IPS-NIHi7 (cell line): ENCODE results near the gene FEM1B.
A peak's percentile ranks its signal among the peaks of the same experiment; 100 is the strongest.

Experiments used
- DNase-seq: peaks from one replicate; pipeline ENCODE4 v3.0.0; 2012; ENCODE audit warnings: mixed read lengths; ENCODE audit errors: extremely low spot score

FEM1B gene

DNA sequence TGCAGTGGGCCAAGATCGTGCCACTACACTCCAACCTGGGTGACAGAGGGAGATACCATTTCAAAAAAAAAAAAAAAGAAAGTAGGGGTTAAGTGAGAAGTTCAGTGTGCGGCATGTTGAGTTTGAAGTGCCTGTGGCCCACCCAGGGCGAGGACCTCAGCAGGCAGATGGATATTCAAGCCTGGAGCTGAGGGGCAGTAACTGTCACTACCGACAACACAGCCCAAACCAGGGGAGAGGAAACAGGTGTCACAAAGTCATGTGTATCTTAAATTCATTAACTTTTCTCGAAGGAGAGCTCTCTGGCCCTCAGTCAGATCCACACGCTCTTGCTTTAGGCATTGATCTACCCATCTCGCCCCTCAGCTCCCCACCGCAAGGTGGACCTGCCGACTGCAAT lies 45.3 kb downstream of the FEM1B start:
- DNase-seq = no peak

DNA sequence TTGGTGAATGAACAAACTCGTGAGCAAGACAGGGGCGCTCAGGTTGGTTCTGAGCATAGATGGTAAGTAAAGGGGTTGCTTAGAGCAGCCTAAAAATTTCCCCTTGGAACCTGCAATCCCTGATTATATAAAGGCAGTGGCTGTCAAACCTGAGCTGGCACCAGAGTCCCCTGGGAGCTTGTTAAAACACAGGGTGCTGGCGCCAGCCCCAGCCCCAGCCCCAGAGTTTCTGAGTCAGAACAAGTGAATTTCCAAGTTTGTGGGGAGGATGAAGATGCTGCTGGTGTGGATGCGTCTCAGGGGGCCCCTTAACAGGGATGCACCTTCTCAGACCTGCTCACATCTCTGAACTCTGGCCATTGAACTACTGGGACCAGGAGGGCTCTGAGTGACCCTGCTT lies 48.2 kb downstream of the FEM1B start:
- DNase-seq = no peak

DNA sequence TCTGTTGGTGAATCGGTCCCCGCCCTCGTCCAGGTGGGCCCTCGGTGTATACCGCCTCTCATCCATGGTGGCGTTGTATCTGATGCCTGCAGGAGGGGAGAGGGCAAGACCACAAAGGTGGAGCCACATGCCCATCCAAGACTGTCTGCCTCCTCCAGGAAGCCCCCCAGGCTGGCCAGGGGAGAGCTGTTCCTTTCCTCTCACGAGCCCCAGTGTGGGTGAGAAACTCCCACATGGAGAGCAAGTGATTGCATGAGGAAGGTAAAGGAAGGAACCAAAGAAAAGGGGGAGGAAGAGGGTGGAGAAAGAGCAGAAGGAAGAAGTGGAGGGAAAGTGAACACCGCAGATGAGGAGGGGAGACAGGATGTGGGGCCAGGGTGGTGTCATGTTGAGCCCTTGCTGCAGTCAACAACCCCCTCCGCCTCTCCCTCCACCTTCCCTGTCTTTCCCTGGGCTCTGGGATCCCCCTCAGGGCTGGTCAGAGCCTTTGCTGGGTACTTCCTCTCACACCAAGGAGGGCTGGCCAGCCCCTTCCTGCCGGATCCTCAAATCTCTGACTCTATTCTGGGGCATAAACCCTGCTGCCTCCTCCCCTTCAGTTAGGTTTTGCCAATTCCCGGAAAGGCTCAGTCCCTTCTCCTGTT lies 49.3 kb downstream of the FEM1B start:
- no peak for DNase-seq

DNA sequence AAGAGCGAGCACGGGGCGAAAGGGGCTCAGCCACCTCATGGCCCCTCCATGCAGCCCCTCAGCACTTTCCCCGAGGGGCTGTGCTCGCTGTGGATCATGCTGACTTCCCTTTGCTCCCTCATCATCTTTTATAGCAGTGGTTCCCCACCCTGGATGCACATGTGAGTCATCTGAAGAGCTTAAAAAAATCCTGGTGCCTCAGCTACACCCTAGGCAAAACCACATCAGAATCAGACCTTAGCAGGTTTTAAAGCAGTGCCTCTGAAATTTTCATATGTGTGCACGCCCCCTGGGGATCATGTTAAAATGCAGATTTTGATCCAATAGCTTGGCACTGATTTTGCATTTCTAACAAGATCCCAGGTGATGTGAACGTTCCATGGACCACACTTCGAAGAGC lies 50.9 kb downstream of the FEM1B start:
- no peak for DNase-seq

DNA sequence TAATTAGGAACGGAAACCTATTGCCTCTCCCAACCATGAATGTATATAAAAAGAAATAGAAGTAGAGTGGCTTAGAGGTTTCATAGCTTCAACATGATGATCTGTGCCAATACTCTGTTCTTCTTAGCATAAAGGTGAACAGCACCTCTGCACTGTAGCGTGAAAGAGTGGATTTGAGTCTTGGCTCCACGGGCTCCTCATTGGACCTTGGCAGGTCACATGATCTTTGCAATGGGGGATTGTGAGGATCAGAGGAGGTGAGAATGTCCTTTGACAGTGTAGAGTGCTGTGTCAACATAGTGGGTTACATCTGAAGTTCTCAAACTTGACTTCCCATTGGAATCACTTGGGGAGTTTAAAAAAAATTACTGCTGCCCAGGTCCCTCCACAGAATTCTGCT lies 51.4 kb downstream of the FEM1B start:
- no peak for DNase-seq

DNA sequence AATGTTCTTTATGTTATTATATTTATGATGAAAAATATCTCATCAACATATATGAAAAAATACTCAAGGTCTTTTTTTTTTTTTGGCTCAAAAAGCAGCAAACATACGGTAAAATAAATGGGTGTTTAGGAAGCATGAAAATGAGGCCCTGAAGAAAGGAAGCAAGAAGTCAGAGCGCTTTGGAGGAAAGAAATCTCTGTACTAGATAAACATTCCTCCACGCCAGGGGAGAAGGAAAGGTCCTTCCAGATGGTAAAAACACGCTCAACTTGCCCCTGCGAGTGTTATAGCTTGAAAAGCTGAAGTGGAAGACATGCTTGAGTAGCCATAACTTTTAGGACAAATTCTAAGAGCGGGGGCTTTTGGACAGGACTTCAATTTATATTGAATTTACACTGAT lies 52.9 kb downstream of the FEM1B start:
- DNase-seq = no peak

DNA sequence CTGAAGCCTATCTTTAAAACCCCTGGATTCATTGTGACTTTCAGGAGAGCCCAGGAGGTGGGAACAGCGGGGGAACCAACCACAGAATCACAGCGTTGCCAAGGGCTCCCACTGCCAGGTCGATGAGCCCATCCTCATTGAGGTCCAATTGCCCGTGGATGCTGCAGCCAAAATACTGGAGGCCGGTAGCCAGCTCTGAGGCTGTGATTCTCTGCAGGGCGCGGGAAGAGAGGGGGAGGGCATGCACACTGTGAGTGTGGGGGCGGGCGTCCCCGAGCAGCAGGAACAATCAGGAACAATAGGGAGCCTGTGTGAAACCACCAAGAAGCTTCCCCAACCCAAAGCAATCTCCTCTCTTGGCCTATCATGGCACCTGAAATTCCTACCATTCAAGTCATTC lies 53.4 kb downstream of the FEM1B start:
- peak; percentile 61 for DNase-seq

DNA sequence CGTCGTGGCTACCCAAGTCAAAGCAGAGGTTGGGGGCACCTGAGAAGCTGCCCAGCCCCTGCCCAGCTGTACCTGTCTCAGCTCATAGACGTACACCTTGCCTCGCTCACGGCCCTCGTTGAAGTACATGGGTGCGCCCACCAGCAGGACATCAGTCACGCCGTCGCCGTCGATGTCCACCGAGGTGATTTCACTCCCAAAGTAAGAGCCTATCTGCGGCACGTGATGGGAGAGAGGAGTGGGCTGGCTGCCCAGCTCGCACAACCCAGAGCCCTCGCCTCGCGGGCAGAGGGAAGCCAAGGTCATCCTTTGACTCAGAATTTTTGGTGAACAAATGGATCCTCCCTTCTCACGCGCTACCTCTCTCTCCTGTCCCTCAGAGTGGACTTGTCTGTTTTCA lies 54.7 kb downstream of the FEM1B start:
- DNase-seq = no peak

DNA sequence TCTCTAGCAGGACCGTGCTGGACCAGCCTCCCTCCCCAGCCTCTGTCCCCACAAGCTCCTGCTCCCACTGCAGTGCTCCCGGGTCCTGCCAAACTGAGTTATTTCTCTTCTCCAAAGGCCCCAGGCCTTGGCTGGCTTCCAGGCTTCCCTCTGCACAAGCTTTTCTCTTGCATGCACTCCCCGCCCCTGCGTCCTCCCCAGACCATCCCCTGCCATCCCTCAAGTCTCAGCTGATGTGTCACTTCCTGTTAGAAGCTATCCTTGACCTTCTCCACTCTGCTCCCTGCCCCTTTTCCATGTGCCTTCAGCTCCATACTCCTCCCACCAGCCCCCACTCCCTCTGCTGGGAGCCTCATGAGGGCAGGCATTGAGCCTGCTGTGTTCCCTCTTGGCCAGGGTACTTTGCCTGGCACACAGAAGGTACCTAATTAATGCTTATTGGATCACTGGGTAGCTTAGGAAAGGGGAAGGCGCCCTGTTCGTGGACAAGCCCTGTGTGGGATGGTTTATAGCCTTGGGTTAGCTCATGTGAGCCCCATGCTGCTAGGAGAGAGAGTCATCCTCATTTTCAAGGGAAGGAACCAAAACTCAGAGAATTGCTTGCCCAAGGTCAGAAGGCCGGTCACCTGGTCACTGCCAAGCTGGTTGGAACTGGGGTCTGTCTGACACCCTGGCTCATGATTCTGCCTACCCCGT lies 56.4 kb downstream of the FEM1B start:
- DNase-seq = no peak

DNA sequence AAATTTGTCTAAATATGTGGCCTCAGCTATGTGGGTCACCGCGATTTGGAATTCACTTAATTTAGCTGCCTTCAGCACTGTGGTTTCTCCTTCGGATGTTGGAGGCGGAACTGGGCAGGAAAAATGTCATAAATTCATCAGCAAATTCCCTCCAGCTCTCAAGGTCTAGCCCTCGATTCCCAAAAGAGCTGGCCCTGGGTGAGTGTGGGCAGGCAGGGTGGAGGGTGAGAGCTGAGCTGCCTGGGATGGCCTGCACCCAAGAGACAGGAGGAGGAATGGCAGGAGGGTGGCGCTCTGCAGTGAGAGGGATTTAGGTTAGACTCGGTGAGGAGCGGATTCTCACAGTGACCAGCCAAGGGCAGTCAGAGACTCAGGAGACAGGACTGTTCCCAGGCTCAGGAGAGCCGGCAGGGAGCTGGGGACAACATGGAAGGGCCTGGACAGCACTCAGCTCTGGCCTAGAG lies 57.1 kb downstream of the FEM1B start:
- DNase-seq = no peak

DNA sequence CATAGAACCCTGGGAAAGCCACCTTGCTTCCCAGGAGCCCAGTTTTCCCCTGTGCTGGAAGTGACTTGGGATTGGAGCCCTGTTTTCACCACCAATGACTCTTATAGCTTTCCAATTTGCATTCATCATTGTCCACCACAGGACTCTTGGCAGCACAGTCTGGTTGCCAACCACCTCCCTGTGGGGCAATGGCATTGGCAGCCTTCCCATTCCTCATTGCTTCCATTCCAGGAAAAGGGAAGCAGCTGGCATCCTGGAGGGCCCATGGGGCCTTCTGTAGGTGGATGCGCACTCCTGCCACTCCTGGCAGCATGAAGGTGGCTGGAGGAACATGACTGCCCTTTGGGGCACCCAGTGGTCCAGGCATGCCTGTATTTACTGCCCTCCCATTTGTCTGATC lies 57.7 kb downstream of the FEM1B start:
- DNase-seq = no peak

DNA sequence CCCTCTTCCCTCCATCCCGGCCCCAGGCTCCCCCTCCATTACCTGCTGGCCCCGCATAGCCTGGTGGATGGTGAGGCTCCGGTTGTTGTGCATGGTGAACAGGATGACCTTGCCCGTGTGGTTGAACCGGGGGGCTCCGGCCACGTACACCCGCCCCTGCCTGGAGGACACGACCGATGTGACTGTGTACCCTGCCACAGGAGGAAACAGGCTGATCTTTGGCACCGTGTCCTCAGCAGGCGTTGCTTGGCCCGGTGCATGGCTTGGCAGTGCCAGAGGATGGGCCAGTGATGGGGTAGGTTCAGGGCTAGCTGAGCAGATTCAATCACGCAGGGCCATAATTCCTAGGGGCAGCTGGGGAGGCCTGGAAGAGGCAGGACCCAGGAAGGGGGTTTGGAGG lies 58.1 kb downstream of the FEM1B start:
- DNase-seq = no peak

DNA sequence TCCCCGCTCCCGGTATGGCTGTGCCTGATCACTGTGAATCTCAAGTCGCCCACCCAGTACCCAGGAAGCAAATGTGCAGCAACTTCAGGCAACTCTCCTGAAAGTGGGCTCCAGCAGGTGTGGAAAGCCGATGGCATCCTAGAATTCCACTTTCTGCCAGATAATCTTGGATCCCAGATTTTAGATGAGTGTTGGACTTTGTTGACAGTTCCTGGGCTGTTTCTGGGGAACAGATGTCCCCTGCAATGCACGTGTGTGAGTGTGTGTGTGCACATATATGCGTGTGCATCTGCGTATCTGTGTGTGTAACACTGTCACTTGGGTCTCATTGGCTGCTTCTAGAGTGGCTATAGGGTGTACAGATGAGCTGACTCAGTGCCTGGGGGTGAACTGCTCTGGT lies 59.0 kb downstream of the FEM1B start:
- DNase-seq = no peak

DNA sequence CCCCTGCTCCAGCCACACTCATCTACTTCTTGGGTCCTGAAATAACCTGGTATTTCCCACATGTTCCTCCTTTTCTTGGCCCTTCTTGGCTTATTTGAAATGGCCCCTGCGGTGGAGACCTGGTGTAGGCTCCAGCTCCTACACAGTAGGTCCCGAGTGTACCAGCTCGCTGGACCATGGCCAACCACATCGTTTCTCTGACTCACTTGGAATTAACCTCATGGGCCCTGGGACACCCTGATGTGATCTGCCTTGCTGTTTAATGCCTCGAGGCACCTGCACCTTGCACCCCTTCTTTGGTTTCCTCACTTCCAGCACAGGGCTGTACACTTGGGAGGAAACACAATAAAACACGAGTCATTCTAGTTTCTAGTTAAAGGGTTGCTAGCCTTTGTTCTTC lies 60.3 kb downstream of the FEM1B start:
- no peak for DNase-seq

DNA sequence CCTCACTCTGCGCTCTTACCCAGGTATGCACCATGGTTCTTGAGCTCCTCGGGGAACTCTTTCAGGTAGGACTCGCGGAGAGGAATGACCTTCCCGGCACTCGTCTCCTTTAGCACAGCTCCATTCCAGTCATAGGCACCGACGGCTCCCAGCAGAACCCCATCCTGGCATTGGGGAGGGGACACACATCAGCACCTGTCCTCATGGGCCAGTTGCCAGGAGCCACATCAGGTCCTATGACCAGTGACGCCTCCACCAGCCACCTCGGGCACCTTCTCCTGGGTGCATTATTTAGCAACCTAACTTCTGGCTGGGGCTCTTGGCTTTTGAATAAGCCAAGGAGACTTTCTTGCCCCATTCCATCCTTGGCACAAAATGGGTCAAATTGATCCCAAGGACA lies 61.9 kb downstream of the FEM1B start:
- DNase-seq = no peak

DNA sequence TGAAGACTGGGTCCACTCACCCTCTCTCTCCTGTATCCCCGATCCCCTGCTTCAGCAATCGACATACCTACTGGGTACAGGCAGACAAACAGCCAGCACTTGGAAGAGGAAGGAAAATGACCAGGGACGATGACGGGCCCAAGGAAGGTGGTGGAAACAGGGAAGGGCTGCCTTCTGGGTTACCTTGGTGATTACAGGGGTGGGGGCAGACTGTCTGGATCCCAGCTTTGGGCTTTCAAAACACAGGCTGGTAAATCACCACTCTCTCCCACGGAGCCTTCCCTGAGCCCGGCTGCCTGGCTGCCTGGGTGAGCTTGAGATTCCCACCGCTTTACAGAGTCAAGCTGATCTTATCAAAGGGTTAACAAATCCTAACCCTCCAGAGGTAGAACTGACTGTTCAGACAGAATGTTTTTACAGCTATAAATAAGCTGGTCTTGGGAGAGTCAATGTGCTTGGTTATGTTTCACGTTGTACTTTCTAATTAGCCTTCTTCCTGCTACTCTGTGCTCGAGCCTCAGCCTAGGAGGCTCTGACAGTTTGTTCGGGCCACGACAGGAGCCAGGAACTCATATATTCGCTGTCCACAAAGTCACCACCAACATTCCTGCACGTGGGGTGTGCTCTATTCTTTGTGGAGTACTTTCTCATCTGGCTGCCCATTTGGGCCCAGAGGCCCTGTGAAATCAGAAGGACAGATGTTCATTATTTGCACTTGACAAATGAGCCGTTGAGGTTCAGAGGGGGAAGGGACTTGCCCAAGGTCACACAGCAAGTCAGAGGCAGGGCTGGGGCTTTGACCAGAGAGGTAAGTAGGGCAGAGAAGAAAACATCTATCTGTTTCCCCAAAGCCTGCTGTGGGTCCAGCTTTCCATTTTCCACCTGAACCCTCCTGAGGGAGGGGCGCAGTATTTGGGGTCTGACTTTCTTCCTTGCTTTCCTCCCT lies 63.5 kb downstream of the FEM1B start:
- DNase-seq = no peak

DNA sequence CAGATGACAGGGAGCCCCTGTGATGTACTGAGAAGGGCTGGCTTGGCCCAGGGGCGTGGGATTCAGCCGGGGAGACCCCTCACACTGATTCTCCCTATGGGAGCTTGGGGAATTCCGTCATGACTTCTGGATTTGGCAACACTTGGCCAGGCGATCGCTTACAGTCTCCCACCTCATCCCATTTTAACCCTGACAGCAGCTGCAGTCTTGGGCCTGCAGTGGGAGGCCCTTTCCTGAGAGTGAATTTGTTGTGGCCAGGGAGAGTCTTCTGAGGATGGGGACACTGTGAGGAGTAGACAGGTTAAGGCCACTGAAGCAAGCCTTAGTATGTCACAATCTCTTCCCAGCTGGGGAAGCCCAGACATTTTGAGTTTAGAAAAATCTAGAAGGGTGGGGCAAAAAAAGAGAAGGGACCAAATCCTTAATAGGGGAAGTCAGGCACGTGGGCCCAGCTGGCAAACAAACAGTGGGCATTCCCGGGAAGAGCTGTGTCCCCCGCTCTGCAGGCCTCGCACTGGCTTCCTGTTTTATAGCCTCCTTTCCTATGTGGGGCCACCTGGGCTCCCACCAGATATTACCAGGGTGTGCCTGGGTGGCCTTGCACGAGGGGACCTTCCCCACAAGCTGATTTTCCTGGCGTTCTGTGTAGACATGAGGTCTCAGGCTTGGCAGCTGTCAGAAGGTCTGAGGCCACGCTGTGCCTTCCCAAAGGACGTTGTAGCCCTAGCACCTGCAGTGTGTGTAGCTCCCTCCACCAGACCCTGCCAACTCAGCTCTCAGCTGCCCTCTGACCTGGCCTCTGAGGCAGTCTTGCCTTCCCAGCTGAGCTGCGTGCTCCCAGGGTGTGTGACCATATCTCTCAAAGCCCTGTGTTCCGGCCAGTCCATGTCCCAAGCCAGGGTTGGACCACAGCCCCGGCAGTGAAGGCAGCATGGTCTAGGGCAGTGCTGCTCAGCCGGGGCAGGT lies 64.5 kb downstream of the FEM1B start:
- DNase-seq = no peak

DNA sequence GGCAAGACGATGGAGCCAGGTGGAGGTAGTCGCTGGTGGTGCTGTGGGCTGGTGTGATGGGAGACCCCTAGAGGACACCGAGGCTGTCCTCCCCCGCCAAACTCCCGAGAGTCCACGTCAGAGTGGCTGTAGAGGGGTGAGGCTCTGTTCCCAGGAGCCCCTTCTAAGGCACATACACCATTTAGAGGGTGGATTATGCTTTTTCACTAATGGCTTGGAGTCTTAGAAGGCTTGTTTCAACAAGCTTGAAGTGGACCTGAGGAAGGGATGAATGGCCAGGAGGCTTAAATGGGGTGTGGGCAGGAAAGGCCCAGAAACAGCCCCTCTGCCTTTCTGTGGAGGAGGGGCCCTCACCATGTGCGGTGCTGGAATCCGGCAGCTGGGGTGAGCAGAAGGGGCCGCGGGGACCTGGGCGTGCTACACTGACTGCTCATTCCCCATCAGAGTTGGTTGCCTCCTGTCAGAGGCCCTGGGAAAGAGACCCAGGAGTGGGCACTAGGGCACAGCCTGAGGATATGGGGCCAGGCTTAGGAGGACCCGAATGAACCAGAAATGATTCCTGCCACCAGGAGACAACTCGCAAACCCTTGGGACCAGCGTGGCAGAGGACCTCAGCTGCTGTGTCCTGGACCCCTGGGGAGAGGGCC lies 66.2 kb downstream of the FEM1B start:
- no peak for DNase-seq

DNA sequence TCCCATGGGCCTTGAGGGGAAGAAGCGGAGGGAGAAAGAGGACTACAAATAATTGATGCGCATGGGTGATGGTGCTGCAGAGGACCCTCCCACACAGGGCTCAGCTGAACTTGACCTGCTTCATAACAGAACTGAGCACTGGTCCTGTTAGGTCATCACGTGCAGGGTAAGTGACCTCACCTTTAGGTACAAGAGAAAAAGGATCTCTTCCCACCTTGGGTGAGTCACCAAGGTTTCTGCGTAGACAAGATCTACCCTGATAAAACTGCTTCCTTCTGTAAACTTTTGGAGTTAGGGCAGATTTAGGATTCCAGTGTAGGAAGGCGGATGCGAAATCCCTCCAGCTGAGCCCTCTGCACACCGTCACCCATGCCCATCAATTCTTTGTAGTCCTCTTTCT lies 67.1 kb downstream of the FEM1B start:
- no peak for DNase-seq
